ENCODE measurements around the gene KCNH3. TPM values are rescaled to one million over a fixed set of nuclear protein-coding genes. Genes with fewer than 3 reads are reported as not detected.
A peak's percentile ranks its signal among the peaks of the same experiment; 100 is the strongest.

KCNH3 gene
- total RNA-seq, 4 donors from 2014 or later: 0.94 to 2.2 (median 2.1) TPM; not detected in 1

DNA sequence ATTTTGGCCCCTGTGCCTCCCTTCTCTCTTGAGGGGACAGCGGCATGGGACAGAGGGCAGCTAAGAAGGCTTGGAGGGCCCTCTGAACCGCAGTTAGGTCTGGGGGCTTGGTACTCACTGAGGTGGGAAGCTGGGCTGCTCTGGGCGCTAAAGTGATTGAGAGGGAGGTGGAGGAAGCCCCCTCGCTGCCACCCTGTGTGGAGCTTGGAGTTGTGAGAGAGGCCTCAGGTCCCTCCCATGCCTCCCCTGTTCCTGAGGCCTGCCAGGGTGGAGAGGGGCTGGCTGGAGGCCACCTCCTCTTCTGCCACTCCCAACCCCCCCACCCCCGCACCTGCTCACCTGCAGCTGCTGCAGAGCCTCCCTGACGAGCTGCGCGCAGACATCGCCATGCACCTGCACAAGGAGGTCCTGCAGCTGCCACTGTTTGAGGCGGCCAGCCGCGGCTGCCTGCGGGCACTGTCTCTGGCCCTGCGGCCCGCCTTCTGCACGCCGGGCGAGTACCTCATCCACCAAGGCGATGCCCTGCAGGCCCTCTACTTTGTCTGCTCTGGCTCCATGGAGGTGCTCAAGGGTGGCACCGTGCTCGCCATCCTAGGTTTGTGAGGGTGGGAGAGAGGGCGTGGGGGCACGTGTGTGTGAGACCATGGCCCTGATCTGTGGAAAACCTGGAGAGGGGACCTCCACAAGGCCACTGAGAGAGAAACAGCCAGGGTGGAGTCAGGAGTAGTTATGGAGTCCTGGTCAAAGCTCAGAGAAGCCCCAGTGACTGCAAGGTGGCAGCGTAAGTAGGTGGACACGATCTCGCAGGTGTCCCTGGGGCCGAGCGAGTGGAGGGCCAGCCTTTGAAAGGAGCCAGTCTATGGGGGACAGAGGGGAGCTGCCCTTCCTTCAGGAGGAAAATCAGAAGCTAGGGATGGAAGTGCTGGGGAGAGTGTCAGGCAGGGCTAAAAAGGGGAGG, 11.2 kb downstream of the KCNH3 start:
- TF ChIP-seq, protein P1, sequence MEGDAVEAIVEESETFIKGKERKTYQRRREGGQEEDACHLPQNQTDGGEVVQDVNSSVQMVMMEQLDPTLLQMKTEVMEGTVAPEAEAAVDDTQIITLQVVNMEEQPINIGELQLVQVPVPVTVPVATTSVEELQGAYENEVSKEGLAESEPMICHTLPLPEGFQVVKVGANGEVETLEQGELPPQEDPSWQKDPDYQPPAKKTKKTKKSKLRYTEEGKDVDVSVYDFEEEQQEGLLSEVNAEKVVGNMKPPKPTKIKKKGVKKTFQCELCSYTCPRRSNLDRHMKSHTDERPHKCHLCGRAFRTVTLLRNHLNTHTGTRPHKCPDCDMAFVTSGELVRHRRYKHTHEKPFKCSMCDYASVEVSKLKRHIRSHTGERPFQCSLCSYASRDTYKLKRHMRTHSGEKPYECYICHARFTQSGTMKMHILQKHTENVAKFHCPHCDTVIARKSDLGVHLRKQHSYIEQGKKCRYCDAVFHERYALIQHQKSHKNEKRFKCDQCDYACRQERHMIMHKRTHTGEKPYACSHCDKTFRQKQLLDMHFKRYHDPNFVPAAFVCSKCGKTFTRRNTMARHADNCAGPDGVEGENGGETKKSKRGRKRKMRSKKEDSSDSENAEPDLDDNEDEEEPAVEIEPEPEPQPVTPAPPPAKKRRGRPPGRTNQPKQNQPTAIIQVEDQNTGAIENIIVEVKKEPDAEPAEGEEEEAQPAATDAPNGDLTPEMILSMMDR (IDR thresholded peaks at IDR 0.05): no peak
- no peak for TF ChIP-seq POLR2A (IDR thresholded peaks at IDR 0.05)
- Histone ChIP-seq H3K27ac (no peak overlapping the region), H3K27me3 (no peaks in the 10 kb centered on the region), H3K36me3 (no peaks in the 10 kb centered on the region), H3K4me1 (peaks cover 12 to 13% of the 10 kb centered on the region in 2 donors), H3K9me3 (no peaks in the 10 kb centered on the region), H3K4me3 (replicated peaks in 1 of 3) (no peak overlapping the region)
- WGBS, 2 donors: 83 to 88% methylated on average over 14 to 20 of the region's 28 CpGs
- intact Hi-C loops (cut with DNase I): no loop called here
- no peak for DNase-seq

DNA sequence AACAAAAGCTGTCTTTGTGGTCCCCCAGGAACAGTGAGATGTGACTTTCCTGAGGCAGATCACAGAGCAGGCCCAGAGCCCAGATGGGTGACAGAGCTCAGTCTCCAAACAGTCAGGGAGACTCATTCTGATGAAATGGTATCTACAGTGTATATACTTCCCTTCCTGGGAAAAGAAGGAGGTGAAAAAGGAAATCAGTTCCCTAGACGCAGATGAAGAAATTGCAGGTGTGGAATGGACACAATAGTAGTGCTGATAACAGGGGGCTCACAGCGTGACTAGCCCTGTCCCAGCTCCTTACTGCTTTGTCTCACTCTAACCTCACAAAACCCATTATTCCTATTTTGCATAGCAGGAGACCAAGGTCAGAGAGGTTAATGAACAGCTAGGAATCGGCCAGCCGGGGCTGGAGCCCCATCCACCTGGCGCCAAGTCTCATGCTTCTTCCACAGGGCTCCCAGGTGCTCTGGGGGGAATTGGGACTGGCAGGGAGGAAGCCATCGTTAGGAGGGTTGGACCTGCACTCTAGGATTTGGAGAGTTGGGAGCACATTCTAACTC, 11.9 kb downstream of the KCNH3 start:
- intact Hi-C loops (cut with DNase I): no loop called here
- 79 to 94% methylated on average over 6 of the region's 6 CpGs for WGBS, 2 donors
- Histone ChIP-seq H3K4me3 (replicated peaks in 1 of 3) (no peak overlapping the region), H3K4me1 (peaks cover 12 to 13% of the 10 kb centered on the region in 2 donors), H3K9me3 (no peaks in the 10 kb centered on the region), H3K27me3 (no peaks in the 10 kb centered on the region), H3K36me3 (no peaks in the 10 kb centered on the region), H3K27ac (no peak overlapping the region)
- TF ChIP-seq, protein P1 (IDR thresholded peaks at IDR 0.05): no peak
- no peak for TF ChIP-seq POLR2A (IDR thresholded peaks at IDR 0.05)
- DNase-seq: no peak

DNA sequence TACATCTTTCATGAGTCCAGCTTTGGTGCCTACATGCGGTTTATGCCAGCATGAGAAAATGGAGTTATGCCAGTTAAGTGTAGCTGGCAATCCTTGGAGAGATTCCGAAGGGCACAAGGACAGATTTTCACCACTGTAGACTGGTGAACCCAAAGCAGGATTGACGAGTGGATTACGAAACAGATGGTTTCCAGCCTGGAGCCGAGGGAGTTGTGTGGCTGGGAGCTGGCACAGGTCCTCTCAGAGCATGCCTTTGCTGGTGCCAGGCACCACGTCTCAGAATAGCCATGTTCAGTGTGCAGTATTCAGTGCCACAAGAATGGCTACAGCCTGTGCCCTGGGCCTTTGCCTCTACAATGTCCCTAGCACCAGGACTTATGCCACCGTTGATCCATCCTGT, 13.2 kb downstream of the KCNH3 start:
- Histone ChIP-seq H3K4me3 (replicated peaks in 1 of 3) (no peak overlapping the region), H3K4me1 (peaks cover 12 to 13% of the 10 kb centered on the region in 2 donors), H3K27ac (no peak overlapping the region), H3K9me3 (no peaks in the 10 kb centered on the region), H3K27me3 (no peaks in the 10 kb centered on the region), H3K36me3 (peaks cover 0 to 2% of the 10 kb centered on the region in 2 donors)
- no peak for TF ChIP-seq POLR2A (IDR thresholded peaks at IDR 0.05)
- TF ChIP-seq, protein P1 (IDR thresholded peaks at IDR 0.05): no peak
- intact Hi-C loops (cut with DNase I): no loop called here
- 65 to 67% methylated on average over 5 to 7 of the region's 7 CpGs for WGBS, 2 donors
- DNase-seq: peak in 1 of 2 donors; percentile 30

DNA sequence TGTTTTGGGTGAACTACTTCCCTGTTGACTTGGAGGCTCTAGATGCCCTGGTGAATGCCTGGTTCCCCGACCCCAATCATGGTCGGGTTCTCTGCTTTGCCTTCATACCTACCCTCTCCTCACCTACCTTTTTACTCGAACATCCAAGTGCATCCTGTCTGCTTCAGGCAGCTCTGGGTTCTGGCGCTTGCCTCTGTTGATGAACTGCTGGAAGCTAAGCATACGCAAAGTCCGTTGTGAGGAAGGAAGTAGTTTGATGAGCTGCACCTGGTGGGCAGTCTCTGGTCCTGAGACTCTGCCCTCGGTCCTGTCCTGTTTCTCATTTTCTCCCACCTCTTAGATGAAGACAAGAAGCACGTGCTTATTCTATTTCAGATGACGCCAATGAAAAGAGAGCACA, 13.6 kb downstream of the KCNH3 start:
- peaks cover 12 to 13% of the 10 kb centered on the region in 2 donors for H3K4me1 ChIP-seq
- TF ChIP-seq, protein P1 (IDR thresholded peaks at IDR 0.05): no peak
- TF ChIP-seq POLR2A (IDR thresholded peaks at IDR 0.05): no peak
- peaks cover 4 to 6% of the 10 kb centered on the region in 2 donors for H3K36me3 ChIP-seq
- no peak overlapping the region for H3K4me3 ChIP-seq (replicated peaks in 1 of 3)
- DNase-seq: no peak
- H3K27ac ChIP-seq: no peak overlapping the region
- 76 to 81% methylated on average over 9 of the region's 9 CpGs for WGBS, 2 donors
- intact Hi-C loops (cut with DNase I): no loop called here
- H3K9me3 ChIP-seq: no peaks in the 10 kb centered on the region
- H3K27me3 ChIP-seq: no peaks in the 10 kb centered on the region

GRCh38 chr12:49552899-49553298, 14.1 kb downstream of the KCNH3 start:
- TF ChIP-seq, protein P1 (IDR thresholded peaks at IDR 0.05): no peak
- TF ChIP-seq POLR2A (IDR thresholded peaks at IDR 0.05): no peak
- H3K4me3 ChIP-seq (replicated peaks in 1 of 3): no peak overlapping the region
- DNase-seq: no peak
- no peaks in the 10 kb centered on the region for H3K9me3 ChIP-seq
- no peaks in the 10 kb centered on the region for H3K27me3 ChIP-seq
- H3K4me1 ChIP-seq: peaks cover 12 to 13% of the 10 kb centered on the region in 2 donors
- intact Hi-C loops (cut with DNase I): no loop called here
- 82 to 83% methylated on average over 8 of the region's 8 CpGs for WGBS, 2 donors
- no peak overlapping the region for H3K27ac ChIP-seq
- peaks cover 9 to 11% of the 10 kb centered on the region in 2 donors for H3K36me3 ChIP-seq

Measured in thyroid gland (tissue), 4 donors.